Measurements from ENCODE around the gene PHYHD1. TPM values are rescaled to one million over a fixed set of nuclear protein-coding genes. Genes with fewer than 3 reads are reported as not detected.

PHYHD1 gene
- 10 to 100 TPM; 14.0 to 49.0 (median 27.3) TPM for total RNA-seq
- 10 to 100 TPM; 24.2 to 41.5 TPM for polyA plus RNA-seq
- long read RNA-seq, donor 1, partial matches to known transcripts = 7 of 17 reads
- long read RNA-seq, donor 1, other reads (novel, unspliced or antisense) = 6 of 17 reads
- long read RNA-seq, donor 2, partial matches to known transcripts = 11 of 29 reads
- long read RNA-seq, donor 2, other reads (novel, unspliced or antisense) = 13 of 29 reads
- long read RNA-seq, donor 3, partial matches to known transcripts = 5 of 7 reads
- long read RNA-seq, donor 3, other reads (novel, unspliced or antisense) = 2 of 7 reads

- Histone ChIP-seq H3K4me1 (peaks cover 16 to 68% (median 51%) of the 10 kb centered on the region in 12 donors), H3K9me3 (no peaks in the 10 kb centered on the region), H3K4me3 (peak within 1 kb of the TSS in 11 of 12 donors; percentile 26 to 72 (median 63)), H3K27me3 (no peaks in the 10 kb centered on the region), H3K27ac (peak within 1 kb of the TSS; percentile 62 to 91 (median 86)), H3K36me3 (peaks cover 0 to 24% (median 17%) of the 10 kb centered on the region in 9 donors)
- 32 to 54% (median 35%) methylated on average over 7 to 13 of the region's 13 CpGs for WGBS, 4 donors
- TF ChIP-seq POLR2A (IDR thresholded peaks at IDR 0.05) (no peak), CTCF (IDR thresholded peaks at IDR 0.05) (no peak)
- intact Hi-C loops (cut with DNase I) = loop anchor here in 3 of 10 donors (5.0 kb wide), 1 partner anchor 38 kb away; the partner anchor contains the start of genes KYAT1 (in 3 of the 3) and LRRC8A (in 3 of the 3)
- ATAC-seq (peak; percentile 44 to 79 (median 74)), DNase-seq (peak in 4 of 5 donors; percentile 65 to 90 (median 84))
Measured at GRCh38 chr9:128920381-128921058, at the start of gene PHYHD1. PHYHD1 (plus strand) TSS chr9:128920982; CDS start chr9:128922324, 1,342 bp downstream.

DNA sequence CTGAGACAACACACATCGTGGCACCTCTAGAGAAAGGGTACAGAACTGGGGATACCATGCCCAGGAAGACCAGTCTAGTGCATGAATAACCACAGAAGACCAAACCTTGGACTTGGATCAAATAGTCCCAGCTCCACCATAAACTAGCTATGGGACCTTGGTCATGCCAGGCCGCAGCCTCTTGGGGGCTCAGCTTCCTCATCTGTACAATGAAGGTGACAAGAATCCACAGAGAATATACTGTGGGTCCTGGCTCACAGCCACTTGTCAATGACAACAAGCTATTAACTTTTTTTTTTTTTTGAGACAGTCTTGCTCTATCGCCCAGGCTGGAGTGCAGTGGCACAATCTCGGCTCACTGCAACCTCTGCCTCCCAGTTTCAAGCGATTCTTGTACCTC, 42.9 kb upstream of the PHYHD1 start:
- no peak for ATAC-seq
- intact Hi-C loops (cut with DNase I) = loop anchor here in 1 of 10 donors (5.0 kb wide), 1 partner anchor 49 kb away; no protein-coding TSS in a partner anchor
- Histone ChIP-seq H3K27me3 (no peaks in the 10 kb centered on the region), H3K4me3 (no peak overlapping the region), H3K36me3 (no peaks in the 10 kb centered on the region), H3K4me1 (peaks cover 0 to 53% (median 12%) of the 10 kb centered on the region in 12 donors), H3K27ac (peak overlapping the region in 6 of 12 donors; percentile 7 to 58 (median 38)), H3K9me3 (no peaks in the 10 kb centered on the region)
- WGBS, 4 donors = 80 to 84% (median 82%) methylated on average over 5 of the region's 5 CpGs
- no peak for TF ChIP-seq POLR2A (IDR thresholded peaks at IDR 0.05)
- no peak for TF ChIP-seq CTCF (IDR thresholded peaks at IDR 0.05)
- no peak for DNase-seq

DNA sequence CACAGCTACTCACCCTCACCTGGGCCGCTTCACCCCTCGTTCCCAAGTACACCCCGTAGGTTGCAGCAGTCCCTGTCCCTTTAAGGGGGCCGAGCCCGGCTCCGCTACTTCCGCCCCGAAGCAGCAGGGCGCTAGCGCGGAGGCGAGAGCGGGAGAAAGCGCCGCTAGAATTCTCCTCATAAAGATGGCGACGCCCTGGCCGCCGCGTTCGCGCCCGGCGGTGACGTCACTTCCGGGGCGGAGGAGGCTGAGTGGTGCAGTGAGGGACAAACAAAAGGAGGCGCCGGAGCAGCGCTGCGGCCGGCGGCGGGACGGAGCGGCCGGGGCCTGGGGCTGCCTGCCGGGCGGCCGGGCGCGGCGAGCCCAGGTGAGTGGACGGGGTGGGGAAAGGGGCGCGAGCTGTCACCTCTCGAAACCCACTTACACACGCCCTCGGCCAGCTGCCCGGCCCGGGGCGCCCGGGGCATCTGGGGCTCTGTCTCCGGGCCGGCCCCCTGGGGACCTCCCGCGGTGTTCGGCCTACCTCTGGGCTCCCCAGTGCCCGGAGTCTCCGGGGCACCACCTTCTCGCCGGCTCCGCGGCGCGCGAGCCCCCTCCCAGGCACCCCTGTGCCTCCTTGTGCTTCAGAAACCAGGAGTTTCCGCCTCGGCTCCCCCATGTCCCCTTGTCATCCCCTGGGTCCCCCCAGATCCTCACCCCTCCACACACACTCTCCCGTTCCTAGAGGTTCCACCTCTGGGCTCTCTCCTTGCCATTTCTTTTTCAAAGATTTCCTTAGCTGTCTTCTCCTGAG, 38.7 kb upstream of the PHYHD1 start, which contains the start of the genes KYAT1 and LRRC8A:
TSS of gene KYAT1 (minus strand) at position 67 of the 793 bp plus-strand sequence. CDS start 36,545 bp downstream, outside the sequence.
TSS of gene LRRC8A (plus strand) at position 250 of the 793 bp plus-strand sequence. CDS start 25,032 bp downstream, outside the sequence.
- intact Hi-C loops (cut with DNase I) = loop anchor here in 8 of 10 donors (1.0 to 5.0 kb wide), 7 partner anchors 19 to 65 kb away; partner anchors contain the start of genes PHYHD1 (in 3 of the 8) and ENDOG (in 1 of the 8)
- Histone ChIP-seq H3K9me3 (no peaks in the 10 kb centered on the region), H3K4me1 (peaks cover 8 to 82% (median 49%) of the 10 kb centered on the region in 12 donors), H3K27ac (peak within 1 kb of the TSS; percentile 93 to 100 (median 99)), H3K4me3 (peak within 1 kb of the TSS; percentile 80 to 100 (median 98)), H3K27me3 (no peaks in the 10 kb centered on the region), H3K36me3 (peaks cover 0 to 22% (median 13%) of the 10 kb centered on the region in 9 donors)
- DNase-seq (peak; percentile 98 to 99 (median 98)), ATAC-seq (peak; percentile 87 to 94 (median 90))
- 0 to 2% (median 1%) methylated on average over 33 to 70 of the region's 70 CpGs for WGBS, 4 donors
- TF ChIP-seq POLR2A (IDR thresholded peaks at IDR 0.05) (peak in 1 of 2 donors; percentile 88), CTCF (IDR thresholded peaks at IDR 0.05) (peak in 2 of 12 donors; percentile 14 to 29)
